ENCODE data around the gene RNFT2.

DNA sequence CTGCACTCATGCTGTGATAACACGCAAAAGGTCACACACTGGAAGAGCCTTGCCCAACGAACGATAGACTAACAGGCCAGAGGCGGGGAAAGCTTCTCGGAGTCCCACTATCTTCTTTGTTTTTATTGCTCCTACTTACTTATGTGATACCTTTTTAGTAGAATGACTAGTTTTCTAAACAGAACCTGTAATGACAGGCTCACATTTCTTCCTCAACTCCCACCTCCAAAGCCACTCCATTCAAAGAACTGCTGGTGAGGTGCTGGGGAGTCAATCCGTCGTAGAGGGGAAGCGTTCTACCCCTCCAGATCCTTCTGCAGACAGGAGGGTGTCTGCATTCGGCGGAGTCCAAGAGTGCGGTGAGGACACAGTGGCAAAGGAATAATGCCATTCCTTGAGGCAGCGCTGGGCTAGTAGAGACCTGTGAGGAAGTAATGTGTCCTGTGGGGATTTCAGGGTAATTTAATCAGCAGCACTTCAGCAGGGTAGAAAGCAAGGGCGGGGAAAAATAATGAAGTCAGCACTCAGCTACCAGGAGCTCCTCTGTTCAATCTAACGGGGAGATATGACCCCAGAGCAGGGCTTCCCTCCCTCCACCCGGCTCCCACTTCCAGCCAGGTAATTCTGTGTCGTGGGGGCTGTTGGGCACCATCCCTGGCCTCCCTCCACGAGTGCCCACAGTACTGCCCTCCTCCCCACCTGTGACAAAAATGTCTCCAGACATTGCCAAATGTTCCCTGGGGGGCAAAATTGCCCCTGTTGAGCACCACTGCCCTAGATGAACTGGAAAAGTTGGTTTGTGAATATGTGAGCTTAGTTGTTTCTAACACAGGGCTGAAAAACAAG lies 25.4 kb upstream of the RNFT2 start:
- TF ChIP-seq CTCF (IDR thresholded peaks at IDR 0.05), result no peak
- no peak for TF ChIP-seq POLR2A (IDR thresholded peaks at IDR 0.05)

Measured in breast epithelium (tissue), 3 donors.